Muscle of leg (tissue), 11 donors: ENCODE results near the gene SIGMAR1. TPM values are rescaled to one million over a fixed set of nuclear protein-coding genes. Genes with fewer than 3 reads are reported as not detected.

ENCODE experiments used
- DNase-seq: peaks from one replicate; pipeline ENCODE4 v3.0.0; 2013
- H3K27ac ChIP-seq: one replicate; pipeline ENCODE4 v1.5.1; 2013; ENCODE audit warnings: mild to moderate bottlenecking, low read length, control low read depth
- H3K27me3 ChIP-seq: one replicate; pipeline ENCODE4 v1.6.1; 2013; ENCODE audit warnings: low read length; ENCODE audit not compliant: control insufficient read depth, insufficient read depth
- H3K36me3 ChIP-seq: one replicate; pipeline ENCODE4 v1.6.1; 2013; ENCODE audit warnings: low read length; ENCODE audit not compliant: control insufficient read depth, insufficient read depth
- H3K4me1 ChIP-seq: one replicate; pipeline ENCODE4 v1.6.1; 2013; ENCODE audit warnings: low read length; ENCODE audit not compliant: control insufficient read depth, insufficient read depth
- H3K4me3 ChIP-seq: one replicate; pipeline ENCODE4 v1.5.1; 2013; ENCODE audit warnings: low read length, control low read depth
- H3K9me3 ChIP-seq: replicated peaks from 2 replicates; pipeline ENCODE4 v1.6.1; 2013; ENCODE audit warnings: low read depth, low read length; ENCODE audit not compliant: control insufficient read depth
- WGBS: methylation state at CpG from one replicate; pipeline ENCODE4 v1.1.5; 2013; ENCODE audit warnings: missing lambda C conversion rate; ENCODE audit not compliant: insufficient coverage; 5-methylcytosine and 5-hydroxymethylcytosine counted together
- polyA plus RNA-seq, 8 donors: library from polyadenylated mRNA; unstranded; fragments of 120-200 nt; gene quantifications; one replicate each; pipeline versions ENCODE4 v1.2.1 to v1.2.3, GENCODE V29; 2013; ENCODE audit warnings: inconsistent platforms in 1 of 8, low replicate concordance in 1 of 8; ENCODE audit not compliant: insufficient read length in 8 of 8, insufficient read depth in 1 of 8
- total RNA-seq: library from RNA; stranded (reverse); fragments of 120-200 nt; gene quantifications from one replicate; pipeline ENCODE4 v1.2.4, GENCODE V29; 2013

The SIGMAR1 gene
- total and polyA plus RNA-seq, 9 donors = 27.0 to 62.8 (median 56.6) TPM

GRCh38 chr9:34623374-34624235 is 14.0 kb downstream of the SIGMAR1 start:
- DNase-seq = no peak
- peaks cover 22% of the 10 kb centered on the region for H3K4me1 ChIP-seq
- H3K9me3 ChIP-seq = peaks cover 4% of the 10 kb centered on the region
- H3K27me3 ChIP-seq = peaks cover 75% of the 10 kb centered on the region
- peaks cover 3% of the 10 kb centered on the region for H3K36me3 ChIP-seq
- WGBS = 4% methylated on average over 46 of the region's 63 CpGs
- H3K27ac ChIP-seq = no peak overlapping the region
- no peak overlapping the region for H3K4me3 ChIP-seq

GRCh38 chr9:34620061-34620994 is 17.3 kb downstream of the SIGMAR1 start, which contains the start of gene DCTN3:
DCTN3 (minus strand) TSS chr9:34620495; CDS start chr9:34620464, 31 bp downstream.
- 3% methylated on average over 41 of the region's 43 CpGs for WGBS
- Histone ChIP-seq H3K4me3 (peak within 1 kb of the TSS; percentile 95), H3K27ac (peak within 1 kb of the TSS; percentile 20), H3K36me3 (peaks cover 32% of the 10 kb centered on the region), H3K4me1 (peaks cover 22% of the 10 kb centered on the region), H3K9me3 (peaks cover 4% of the 10 kb centered on the region), H3K27me3 (peaks cover 44% of the 10 kb centered on the region)
- DNase-seq = peak; percentile 98

GRCh38 chr9:34615132-34615531 is 22.5 kb downstream of the SIGMAR1 start:
- H3K27me3 ChIP-seq = no peaks in the 10 kb centered on the region
- H3K4me1 ChIP-seq = peaks cover 31% of the 10 kb centered on the region
- no peaks in the 10 kb centered on the region for H3K9me3 ChIP-seq
- H3K4me3 ChIP-seq = no peak overlapping the region
- no peak overlapping the region for H3K27ac ChIP-seq
- peaks cover 45% of the 10 kb centered on the region for H3K36me3 ChIP-seq
- WGBS = 20% methylated on average over 1 of the region's 2 CpGs
- no peak for DNase-seq

GRCh38 chr9:34612788-34613390 is 24.7 kb downstream of the SIGMAR1 start:
- Histone ChIP-seq H3K4me3 (peak overlapping the region; percentile 79), H3K9me3 (no peaks in the 10 kb centered on the region), H3K4me1 (peaks cover 23% of the 10 kb centered on the region), H3K36me3 (peaks cover 37% of the 10 kb centered on the region), H3K27me3 (no peaks in the 10 kb centered on the region), H3K27ac (peak overlapping the region; percentile 84)
- 1% methylated on average over 13 of the region's 15 CpGs for WGBS
- peak; percentile 89 for DNase-seq

- WGBS = under 1% methylated on average over 74 of the region's 77 CpGs
- peaks cover 23% of the 10 kb centered on the region for H3K4me1 ChIP-seq
- peak within 1 kb of the TSS; percentile 79 for H3K4me3 ChIP-seq
- no peaks in the 10 kb centered on the region for H3K27me3 ChIP-seq
- peak; percentile 96 for DNase-seq
- peak within 1 kb of the TSS; percentile 84 for H3K27ac ChIP-seq
- peaks cover 29% of the 10 kb centered on the region for H3K36me3 ChIP-seq
- no peaks in the 10 kb centered on the region for H3K9me3 ChIP-seq
These were observed 25.5 kb downstream of the SIGMAR1 start, which contains the start of gene RPP25L for GRCh38 chr9:34611811-34612787. RPP25L (minus strand) TSS chr9:34612097; CDS start chr9:34611296, 801 bp downstream.

GRCh38 chr9:34611251-34611810 is 26.3 kb downstream of the SIGMAR1 start:
- WGBS = 37% methylated on average over 10 of the region's 10 CpGs
- Histone ChIP-seq H3K9me3 (no peaks in the 10 kb centered on the region), H3K27ac (peak overlapping the region; percentile 80), H3K4me1 (peaks cover 23% of the 10 kb centered on the region), H3K36me3 (peaks cover 21% of the 10 kb centered on the region), H3K27me3 (no peaks in the 10 kb centered on the region), H3K4me3 (peak overlapping the region; percentile 79)
- peak; percentile 50 for DNase-seq

GRCh38 chr9:34610434-34611206 is 27.0 kb downstream of the SIGMAR1 start:
- Histone ChIP-seq H3K27me3 (peaks cover 1% of the 10 kb centered on the region), H3K9me3 (no peaks in the 10 kb centered on the region), H3K27ac (no peak overlapping the region), H3K4me1 (peaks cover 23% of the 10 kb centered on the region), H3K36me3 (peaks cover 15% of the 10 kb centered on the region), H3K4me3 (no peak overlapping the region)
- DNase-seq = no peak
- 90% methylated on average over 19 of the region's 20 CpGs for WGBS

- Histone ChIP-seq H3K36me3 (no peaks in the 10 kb centered on the region), H3K27ac (no peak overlapping the region), H3K27me3 (peaks cover 3% of the 10 kb centered on the region), H3K4me1 (peaks cover 20% of the 10 kb centered on the region), H3K4me3 (no peak overlapping the region), H3K9me3 (no peaks in the 10 kb centered on the region)
- 37% methylated on average over 2 of the region's 2 CpGs for WGBS
- DNase-seq = no peak
These were observed 30.3 kb downstream of the SIGMAR1 start for GRCh38 chr9:34607331-34607730.
